GM23338 (cell line): Measurements from ENCODE around the gene GATAD2B. TPM values are rescaled to one million over a fixed set of nuclear protein-coding genes. Genes with fewer than 3 reads are reported as not detected.

ENCODE experiments used
- ATAC-seq: fragments of 200-7000 bp; cut with Tn5 transposase; 3 replicates; pipeline ENCODE4 v1.9.1; 2020
- DNase-seq: peaks from one replicate; pipeline ENCODE4 v3.0.0-alpha.2; 2015; ENCODE audit warnings: low spot score
- H2AFZ ChIP-seq: fragments of 200-600 bp; sonication (generic); 2 replicates; pipeline ENCODE4 v1.8.0; 2016; ENCODE audit warnings: antibody characterized with exemption, mild to moderate bottlenecking, moderate library complexity
- H3F3A ChIP-seq: fragments of 200-600 bp; sonication (generic); replicated peaks from 2 replicates; pipeline ENCODE4 v1.8.0; 2017; ENCODE audit warnings: antibody characterized with exemption, mixed run types, low read depth
- H3K27ac ChIP-seq: fragments of 200-600 bp; sonication (generic); 2 replicates; pipeline ENCODE4 v1.6.1; 2016; ENCODE audit warnings: low read depth
- H3K27me3 ChIP-seq: fragments of 200-600 bp; sonication (generic); 2 replicates; pipeline ENCODE4 v1.8.0; 2016; ENCODE audit warnings: mild to moderate bottlenecking, mixed run types, moderate library complexity; ENCODE audit not compliant: insufficient read depth
- H3K36me3 ChIP-seq: fragments of 200-600 bp; sonication (generic); 2 replicates; pipeline ENCODE4 v1.8.0; 2016; ENCODE audit warnings: mild to moderate bottlenecking; ENCODE audit not compliant: insufficient read depth
- H3K4me1 ChIP-seq: fragments of 200-600 bp; sonication (generic); 2 replicates; pipeline ENCODE4 v1.8.0; 2016; ENCODE audit warnings: mild to moderate bottlenecking, moderate library complexity; ENCODE audit not compliant: insufficient read depth
- H3K4me2 ChIP-seq: fragments of 200-600 bp; sonication (generic); 2 replicates; pipeline ENCODE4 v1.7.1; 2017; ENCODE audit warnings: mixed run types
- H3K4me3 ChIP-seq: fragments of 200-600 bp; sonication (generic); 2 replicates; pipeline ENCODE4 v1.6.1; 2016; ENCODE audit warnings: mixed run types
- H3K79me2 ChIP-seq: fragments of 200-600 bp; sonication (generic); replicated peaks from 2 replicates; pipeline ENCODE4 v1.8.0; 2017; ENCODE audit warnings: mild to moderate bottlenecking; ENCODE audit not compliant: insufficient read depth
- H3K9me2 ChIP-seq: fragments of 200-600 bp; sonication (generic); 2 replicates; pipeline ENCODE4 v1.8.0; 2017; ENCODE audit not compliant: insufficient read depth
- H4K20me1 ChIP-seq: fragments of 200-600 bp; sonication (generic); replicated peaks from 2 replicates; pipeline ENCODE4 v1.8.0; 2017; ENCODE audit warnings: mild to moderate bottlenecking; ENCODE audit not compliant: insufficient read depth
- H3K27ac Mint-ChIP-seq: 2 replicates; pipeline ENCODE4 v1.8.0; 2020; ENCODE audit warnings: inconsistent platforms, mild to moderate bottlenecking, moderate library complexity, mixed read lengths
- H3K27me3 Mint-ChIP-seq: 3 replicates; pipeline ENCODE4 v1.8.0; 2022; ENCODE audit warnings: low read depth, mild to moderate bottlenecking, moderate library complexity, mixed read lengths, inconsistent platforms; ENCODE audit not compliant: insufficient read depth, poor library complexity
- H3K36me3 Mint-ChIP-seq: 3 replicates; pipeline ENCODE4 v1.8.0; 2021; ENCODE audit warnings: low read depth, mild to moderate bottlenecking, inconsistent platforms, moderate library complexity, mixed read lengths
- H3K4me1 Mint-ChIP-seq: 3 replicates; pipeline ENCODE4 v1.8.0; 2020; ENCODE audit warnings: mild to moderate bottlenecking, inconsistent platforms, mixed read lengths
- H3K4me3 Mint-ChIP-seq: 3 replicates; pipeline ENCODE4 v1.8.0; 2021; ENCODE audit warnings: moderate library complexity, mild to moderate bottlenecking, inconsistent platforms, mixed read lengths
- H3K9me3 Mint-ChIP-seq: 3 replicates; pipeline ENCODE4 v1.8.0; 2020; ENCODE audit warnings: moderate library complexity, mild to moderate bottlenecking, inconsistent platforms, mixed read lengths
- EZH2phosphoT487 ChIP-seq: fragments of 200-600 bp; sonication (generic); IDR thresholded peaks from one replicate; pipeline ENCODE4 v1.8.1; 2018; ENCODE audit warnings: antibody characterized with exemption; ENCODE audit not compliant: unreplicated experiment
- REST ChIP-seq: IDR thresholded peaks from one replicate; pipeline ENCODE4 v1.6.1; 2018; ENCODE audit warnings: antibody characterized with exemption; ENCODE audit not compliant: unreplicated experiment
- ZNF462 ChIP-seq: fragments of 250-450 bp; sonication (Bioruptor Pico); IDR thresholded peaks from 2 replicates; pipeline ENCODE4 v1.5.0; 2020; ENCODE audit warnings: mild to moderate bottlenecking, moderate library complexity
- polyA plus RNA-seq: library from polyadenylated mRNA; unstranded; fragments of >200 nt; fragmentation: Nextera tagmentation; extraction: Ambion mirVana; gene quantifications from 2 replicates; pipeline ENCODE4 v1.2.1, GENCODE V29; 2016
- total RNA-seq: library from RNA; depleted of rRNA; stranded (reverse); fragments of >200 nt; shearing (Covaris generic); gene quantifications from 2 replicates; pipeline ENCODE4 v1.2.3, GENCODE V29; 2014

The GATAD2B gene
- total and polyA plus RNA-seq, 2 experiments from 2014 or later: 5.2 to 17.8 TPM

- peaks cover 20% of the 10 kb centered on the region for H3K36me3 ChIP-seq
- Mint-ChIP-seq H3K4me1 (no peaks in the 10 kb centered on the region), H3K27me3 (peaks cover 10% of the 10 kb centered on the region), H3K9me3 (no peaks in the 10 kb centered on the region), H3K27ac (no peak overlapping the region), H3K4me3 (no peak overlapping the region), H3K36me3 (peaks cover 80% of the 10 kb centered on the region)
- H3K79me2 ChIP-seq: no peaks in the 10 kb centered on the region
- H4K20me1 ChIP-seq: no peaks in the 10 kb centered on the region
- H3K9me2 ChIP-seq: no peaks in the 10 kb centered on the region
- TF ChIP-seq EZH2phosphoT487 (no peak), ZNF462 (CRISPR knock-in tag) (no peak), REST (no peak)
- DNase-seq (no peak), ATAC-seq (no peak)
- H3K27me3 ChIP-seq: no peaks in the 10 kb centered on the region
- no peak overlapping the region for H3K27ac ChIP-seq
- H2AFZ ChIP-seq: no peak overlapping the region
- H3K4me1 ChIP-seq: no peaks in the 10 kb centered on the region
- H3F3A ChIP-seq: no peaks in the 10 kb centered on the region
- H3K4me3 ChIP-seq: no peak overlapping the region
- no peak overlapping the region for H3K4me2 ChIP-seq
Observed at GRCh38 chr1:153937331-153937730, 14.6 kb upstream of the GATAD2B start.
